Left hindlimb (tissue), 1 donor: ENCODE measurements around the gene SPATS2.
"Not testable (repeated sequence)": the region's sequence is repeated elsewhere in the genome, so short reads cannot be mapped to it uniquely, and the experiment has no call there.

Source experiments
- DNase-seq: peaks from one replicate; pipeline ENCODE4 v3.0.0-alpha.2; 2018

The SPATS2 gene

DNA sequence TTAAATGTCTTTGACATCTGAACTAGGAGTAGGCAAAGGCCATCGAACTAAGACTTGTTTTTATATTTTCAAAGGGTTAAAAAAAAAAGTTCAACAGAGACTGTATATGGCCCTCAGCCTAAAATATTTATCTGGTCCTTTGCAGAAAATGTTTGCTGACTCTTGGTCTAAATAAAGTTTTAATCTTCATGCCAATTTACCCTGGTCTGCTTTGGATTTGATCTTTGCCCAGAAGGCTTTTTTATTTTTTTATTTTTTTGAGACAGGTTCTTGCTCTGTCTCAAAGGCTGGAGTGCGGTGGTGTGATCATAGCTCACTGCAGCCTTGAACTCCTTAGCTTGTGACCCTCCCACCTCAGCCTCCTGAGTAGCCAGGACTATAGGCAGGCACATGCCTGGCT lies 47.1 kb downstream of the SPATS2 start:
- no peak for DNase-seq

- DNase-seq: no peak
These were observed 48.3 kb downstream of the SPATS2 start for GRCh38 chr12:49415521-49415970.

DNA sequence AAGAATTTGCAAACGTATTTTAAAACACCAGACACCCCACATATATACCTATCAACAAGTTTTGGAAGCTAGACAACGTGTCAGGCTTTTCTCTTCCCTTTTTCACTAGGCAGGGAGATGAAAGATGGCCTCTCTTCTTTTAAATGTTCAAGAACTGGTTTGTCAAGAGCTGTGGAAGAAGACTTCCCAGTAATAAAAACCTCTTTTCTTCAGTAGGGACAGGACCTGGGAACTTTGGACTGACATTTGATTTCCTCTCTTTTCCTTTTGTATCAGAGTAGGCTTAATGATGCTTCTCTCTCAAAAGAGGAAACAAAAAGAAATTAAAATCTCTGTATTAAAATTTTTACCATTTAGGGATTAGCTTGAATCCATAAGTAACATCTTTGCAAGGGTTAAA lies 49.6 kb downstream of the SPATS2 start:
- DNase-seq: no peak

- DNase-seq: no peak
These were observed 50.3 kb downstream of the SPATS2 start for GRCh38 chr12:49417558-49417957.

GRCh38 chr12:49420556-49420955 lies 53.3 kb downstream of the SPATS2 start:
- DNase-seq: no peak

DNA sequence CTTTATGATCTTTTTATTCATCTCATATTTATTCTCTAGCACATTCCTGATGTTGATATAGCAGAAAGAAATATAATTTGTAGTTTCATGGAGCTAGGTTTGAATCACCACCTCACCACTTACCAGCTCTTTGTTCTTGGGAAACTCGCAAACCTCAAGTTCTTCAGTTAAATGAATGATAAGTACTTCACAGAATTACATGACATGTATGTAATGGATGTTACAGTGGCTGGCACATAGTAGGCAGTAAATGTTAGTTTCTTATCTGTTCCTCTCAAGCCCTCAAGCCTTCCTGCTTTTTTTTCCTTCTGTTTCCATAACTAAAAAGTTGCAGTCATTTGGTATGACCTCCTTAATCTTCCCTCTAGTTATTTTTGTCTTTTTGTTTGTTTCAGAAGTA lies 54.9 kb downstream of the SPATS2 start:
- DNase-seq: no peak

- DNase-seq: no peak
These were observed 61.5 kb downstream of the SPATS2 start for GRCh38 chr12:49428793-49429192.

DNA sequence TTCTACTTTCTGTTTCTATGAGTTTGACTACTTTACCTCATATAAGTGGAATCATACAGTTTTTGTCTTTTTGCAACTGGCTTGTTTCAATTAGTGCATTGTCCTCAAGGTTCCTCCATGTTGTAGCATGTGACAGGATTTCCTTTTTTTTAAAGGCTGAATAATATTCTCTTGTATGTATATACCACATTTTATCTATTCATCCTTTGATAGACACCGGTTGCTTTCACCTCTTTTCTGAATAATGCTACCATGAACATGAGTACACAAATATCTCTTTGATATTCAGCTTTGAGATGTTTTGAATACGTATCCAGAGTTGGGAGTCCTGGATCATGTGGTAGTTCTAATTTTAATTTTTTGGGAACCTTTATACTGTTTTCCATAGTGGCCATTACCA lies 65.4 kb downstream of the SPATS2 start:
- no peak for DNase-seq

DNA sequence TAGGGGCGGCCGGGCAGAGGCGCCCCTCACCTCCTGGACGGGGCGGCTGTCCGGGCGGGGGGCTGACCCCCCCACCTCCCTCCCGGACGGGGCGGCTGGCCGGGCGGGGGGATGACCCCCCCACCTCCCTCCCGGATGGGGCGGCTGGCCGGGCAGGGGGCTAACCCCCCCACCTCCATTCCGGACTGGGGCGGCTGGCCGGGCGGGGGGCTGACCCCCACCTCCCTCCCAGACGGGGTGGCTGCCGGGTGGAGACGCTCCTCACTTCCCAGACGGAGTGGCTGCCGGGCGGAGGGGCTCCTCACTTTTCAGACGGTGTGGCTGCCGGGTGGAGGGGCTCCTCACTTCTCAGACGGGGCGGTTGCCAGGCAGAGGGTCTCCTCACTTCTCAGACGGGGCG lies 69.5 kb downstream of the SPATS2 start:
- DNase-seq: not testable (repeated sequence)

DNA sequence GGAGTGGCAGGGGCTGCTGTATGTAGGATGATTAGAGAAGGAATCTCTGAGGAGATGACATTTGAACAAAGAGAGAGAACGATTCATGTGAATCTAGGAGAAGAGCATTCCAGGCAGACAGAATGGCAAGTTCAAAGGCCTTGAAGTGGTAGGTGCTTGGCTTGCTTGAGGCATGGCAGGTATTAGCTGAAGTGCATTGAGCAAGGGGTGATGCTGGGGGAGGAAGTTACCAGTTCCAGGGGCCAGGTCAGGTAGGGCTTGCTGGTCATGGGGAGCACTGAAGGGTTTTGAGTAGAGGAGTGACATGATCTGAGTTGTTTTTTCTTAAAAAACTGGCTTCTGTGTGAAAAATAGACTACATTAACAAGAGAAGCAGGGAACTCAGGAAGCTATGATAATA lies 71.8 kb downstream of the SPATS2 start:
- DNase-seq: no peak

DNA sequence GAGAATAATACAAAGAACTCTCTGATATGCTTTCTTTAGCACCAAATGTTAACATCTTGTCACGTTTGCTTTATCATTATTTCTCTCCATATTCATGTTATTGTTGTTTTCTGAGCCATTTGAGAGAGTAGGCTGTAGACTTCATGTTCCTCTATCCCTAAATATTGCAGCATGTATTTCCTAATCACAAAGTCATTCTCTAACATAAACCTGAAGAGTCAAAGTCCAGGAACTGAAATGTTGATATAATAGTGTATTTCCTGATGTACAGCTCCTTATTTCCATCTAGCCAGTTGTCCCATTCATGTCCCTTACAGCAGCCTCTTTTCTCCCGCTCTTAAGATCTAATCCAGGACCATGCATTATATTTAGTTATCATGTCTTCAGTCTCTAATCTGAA lies 72.8 kb downstream of the SPATS2 start:
- DNase-seq: no peak

- DNase-seq: no peak
These were observed 75.7 kb downstream of the SPATS2 start for GRCh38 chr12:49442915-49443314.

GRCh38 chr12:49446571-49446970 lies 79.3 kb downstream of the SPATS2 start:
- DNase-seq: no peak

- no peak for DNase-seq
These were observed 81.6 kb downstream of the SPATS2 start for GRCh38 chr12:49448858-49449257.

DNA sequence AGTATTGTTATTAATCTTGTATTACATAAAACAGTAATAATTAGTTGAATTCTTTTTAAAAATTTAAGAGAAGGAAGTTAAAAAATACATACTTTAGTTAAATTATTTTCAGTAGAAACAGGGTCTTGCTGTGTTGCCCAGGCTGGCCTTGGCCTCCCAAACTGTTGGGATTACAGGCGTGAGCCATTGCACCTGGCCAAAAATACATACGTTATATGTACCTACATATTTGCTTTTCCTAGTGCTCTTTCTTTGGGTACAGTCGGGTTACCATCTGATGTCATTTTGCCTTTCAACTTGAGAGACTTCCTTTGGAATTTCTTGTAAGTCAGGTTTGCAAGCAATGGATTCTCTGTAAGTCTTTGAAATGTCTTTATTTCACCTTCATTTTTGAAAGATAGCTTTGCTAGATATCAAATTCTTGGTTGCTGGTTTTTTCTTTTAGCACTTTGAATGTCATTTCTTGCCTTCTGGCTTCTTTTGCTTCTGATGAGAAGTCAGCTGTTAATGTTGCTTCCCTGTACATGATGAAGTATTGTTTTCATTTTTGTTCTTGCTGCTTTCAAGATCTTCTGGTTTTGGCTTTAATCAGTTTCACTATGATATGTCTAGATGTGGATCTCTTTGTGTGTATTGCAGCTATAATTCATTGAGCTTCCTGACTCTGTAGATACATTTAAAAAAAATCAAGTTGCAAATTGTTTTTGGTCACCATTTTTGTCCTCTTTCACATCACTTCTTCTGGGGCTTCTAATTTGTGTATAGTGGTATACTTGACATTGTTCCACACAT lies 84.4 kb downstream of the SPATS2 start:
- DNase-seq: no peak

- no peak for DNase-seq
These were observed 88.2 kb downstream of the SPATS2 start for GRCh38 chr12:49455501-49455900.

GRCh38 chr12:49456131-49456679 lies 88.9 kb downstream of the SPATS2 start:
- no peak for DNase-seq

DNA sequence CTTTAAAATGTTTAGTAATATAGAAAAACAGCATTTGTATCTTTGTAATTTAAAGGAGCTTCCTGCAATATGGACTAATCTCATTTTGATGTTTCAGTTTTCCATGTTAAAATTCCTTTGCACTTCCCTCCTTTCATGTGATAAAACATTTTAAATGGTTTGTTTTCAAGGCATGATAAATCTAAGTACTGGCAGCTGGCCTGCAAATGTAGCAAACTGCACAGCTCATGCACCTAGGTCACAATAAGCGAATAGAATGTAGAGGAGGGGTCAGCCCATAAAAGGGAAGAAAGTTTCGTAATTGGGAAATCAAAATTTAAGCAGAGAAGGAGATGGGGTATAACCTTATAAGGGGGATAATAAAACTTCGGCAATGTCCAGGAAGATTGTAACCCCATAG lies 91.6 kb downstream of the SPATS2 start:
- no peak for DNase-seq

DNA sequence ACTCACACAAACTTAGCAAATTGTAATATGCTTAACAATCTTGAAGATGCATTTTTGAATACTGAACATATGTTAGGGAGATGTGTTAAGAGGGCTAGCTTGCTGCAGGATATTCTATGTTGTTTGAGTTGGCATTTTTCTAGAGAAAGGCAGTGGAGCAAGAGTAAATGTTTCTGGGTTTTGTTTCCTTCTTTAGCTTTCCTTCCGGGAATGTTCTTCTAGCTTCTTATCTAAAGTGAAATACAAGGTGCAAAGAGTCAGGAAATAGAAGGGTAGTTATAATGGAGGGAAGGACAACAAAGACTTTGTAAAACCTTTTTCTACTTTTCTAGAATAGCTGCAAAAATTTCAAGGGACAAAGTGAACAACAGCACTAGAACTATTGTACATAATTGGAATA lies 94.0 kb downstream of the SPATS2 start:
- no peak for DNase-seq

DNA sequence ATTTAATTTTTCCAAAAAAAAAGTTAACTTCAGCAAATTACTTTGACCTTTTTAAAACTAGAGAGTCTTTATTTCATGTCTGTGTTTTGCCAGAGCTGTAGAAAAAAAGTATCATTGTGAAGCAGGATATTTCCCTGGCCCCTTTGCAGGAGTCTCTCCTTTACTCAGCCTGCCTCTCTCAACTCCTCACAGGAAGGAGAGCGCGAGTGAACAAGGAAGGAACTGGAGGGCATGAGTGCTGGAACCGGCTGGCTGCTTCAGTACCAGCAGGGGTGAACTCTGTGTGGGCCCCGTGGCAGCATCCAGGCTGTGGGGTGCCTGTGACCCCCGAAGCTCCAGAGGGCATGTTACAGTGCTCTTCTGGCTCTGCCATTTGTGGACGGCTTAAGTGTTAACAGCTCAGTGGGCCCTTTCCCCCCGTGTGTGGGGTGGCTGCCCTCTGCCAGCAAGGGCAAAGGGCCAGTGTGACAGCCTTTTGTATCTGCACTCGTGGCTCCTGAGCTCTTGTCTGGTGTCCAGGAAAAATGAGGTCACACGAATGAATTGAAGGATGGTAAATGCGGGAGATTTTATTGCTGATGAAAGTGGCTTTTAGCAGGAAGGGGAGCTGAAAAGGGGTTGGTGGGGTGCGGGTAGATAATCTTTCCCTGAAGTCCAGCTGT lies 95.0 kb downstream of the SPATS2 start:
- DNase-seq: peak; percentile 39

- DNase-seq: no peak
These were observed 97.9 kb downstream of the SPATS2 start for GRCh38 chr12:49465132-49465531.

DNA sequence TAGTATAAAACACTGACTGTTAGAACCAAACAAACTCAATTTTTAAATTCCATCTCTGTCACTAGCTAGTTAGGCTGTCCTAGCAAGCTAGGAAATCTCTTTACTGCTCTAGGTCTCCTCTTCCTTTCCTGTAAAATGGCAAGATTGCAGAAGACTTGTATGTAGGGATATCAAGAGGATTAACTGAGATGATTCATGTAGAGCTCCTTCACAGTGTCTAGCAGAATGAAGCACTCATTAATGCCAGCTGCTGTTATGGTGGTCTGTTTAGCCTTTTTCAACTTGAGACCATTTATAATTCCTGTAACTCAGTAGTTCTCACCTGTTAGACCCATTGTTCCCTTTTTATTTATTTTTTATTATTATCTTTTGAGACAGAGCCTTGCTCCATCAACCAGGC lies 103.7 kb downstream of the SPATS2 start:
- no peak for DNase-seq

- DNase-seq: no peak
These were observed 104.3 kb downstream of the SPATS2 start for GRCh38 chr12:49471557-49471956.

- DNase-seq: no peak
These were observed 108.8 kb downstream of the SPATS2 start for GRCh38 chr12:49476091-49476490.
